HG02852 (cell line): ENCODE data around the gene IGLON5.

Experiments
- ATAC-seq: cut with Tn5 transposase; IDR thresholded peaks from one replicate; pipeline ENCODE4 v1.9.1; 2021; ENCODE audit warnings: mild to moderate bottlenecking, moderate library complexity; ENCODE audit not compliant: unreplicated experiment

Gene IGLON5

DNA sequence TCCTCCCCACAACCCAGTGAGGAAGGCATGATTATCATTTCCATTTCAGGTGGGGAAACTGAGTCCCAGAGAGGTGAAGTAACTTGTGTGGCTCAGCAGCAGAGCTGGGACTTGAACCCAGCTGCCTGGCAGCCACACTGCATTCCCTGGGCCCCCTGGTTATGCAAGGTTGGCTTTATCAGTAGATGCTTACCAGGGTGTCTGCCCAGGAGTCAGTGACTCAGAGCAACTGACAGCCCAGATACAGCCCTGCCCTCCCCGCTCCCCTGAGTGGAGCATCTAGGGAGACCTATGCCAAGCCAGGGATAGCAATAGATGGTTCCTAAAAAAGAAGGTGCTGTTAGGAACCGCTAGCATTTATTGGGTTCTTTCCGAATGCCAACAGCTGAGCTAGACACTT is 5.9 kb downstream of the IGLON5 start:
- no peak for ATAC-seq

DNA sequence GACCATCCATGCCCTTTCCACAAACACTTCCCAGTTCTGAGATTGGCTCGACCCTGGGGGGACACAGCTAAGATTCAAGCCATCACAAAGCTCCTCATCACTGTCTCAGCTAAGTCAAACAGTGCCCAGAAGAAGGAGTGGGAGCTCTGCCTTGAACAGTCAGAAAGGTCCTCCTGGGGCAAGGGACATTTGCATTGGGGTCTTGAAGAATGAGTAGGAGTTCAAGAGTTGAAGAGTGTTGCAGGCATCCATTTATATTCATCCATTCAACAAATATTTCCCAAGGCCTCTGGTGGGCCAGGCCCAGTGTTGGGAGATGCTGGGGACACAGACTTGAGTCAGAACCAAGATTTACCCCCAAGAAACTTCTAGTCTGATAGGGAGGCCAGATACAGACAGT is 6.5 kb downstream of the IGLON5 start:
- ATAC-seq = no peak

DNA sequence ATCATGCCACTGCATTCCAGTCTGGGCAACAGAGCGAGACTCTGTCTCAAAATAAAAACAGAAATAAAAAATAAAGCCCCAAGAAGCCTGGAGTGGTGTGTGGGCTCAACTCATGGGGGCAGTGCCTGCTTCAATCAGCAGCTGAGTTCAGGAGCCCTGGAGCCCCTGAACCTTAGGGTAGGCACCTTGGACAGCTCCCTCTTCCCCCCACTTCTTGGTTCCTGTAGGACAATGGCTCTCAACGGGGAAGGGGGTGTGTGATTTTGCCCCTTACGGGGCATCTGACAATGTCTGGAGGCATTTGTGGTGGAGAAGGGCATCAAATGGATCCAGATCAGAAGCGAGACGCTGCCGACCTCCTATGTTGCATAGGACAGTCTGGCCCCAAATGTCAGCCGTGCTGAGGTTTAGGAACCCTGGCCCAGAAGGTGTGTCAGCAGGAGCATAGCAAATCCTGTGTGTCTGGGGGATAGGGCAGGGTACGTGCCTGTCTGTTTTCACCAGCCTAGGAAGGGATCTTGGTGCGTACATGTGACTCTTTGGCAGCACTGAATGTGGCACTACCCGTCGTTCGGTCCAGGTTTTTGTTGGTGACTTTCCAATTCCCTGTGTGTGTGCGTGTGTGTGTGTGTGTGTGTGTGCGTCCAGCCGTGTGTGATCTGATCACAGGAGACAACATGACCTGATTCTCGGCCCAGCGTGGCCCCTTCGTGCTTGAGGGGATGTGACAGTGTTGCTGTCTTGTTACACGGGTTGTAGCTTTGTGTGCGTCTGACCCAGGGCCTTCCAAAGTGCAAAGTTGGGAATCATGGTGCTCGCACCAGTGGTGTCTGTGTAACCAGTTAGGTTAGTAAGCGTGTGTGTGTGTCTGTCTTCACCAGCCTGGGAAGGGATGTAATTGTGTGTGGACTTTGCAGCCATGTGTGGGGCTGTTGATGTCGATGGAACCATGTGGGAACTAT is 7.5 kb downstream of the IGLON5 start:
- no peak for ATAC-seq

GRCh38 chr19:51319649-51320279 is 8.3 kb downstream of the IGLON5 start:
- ATAC-seq = no peak

DNA sequence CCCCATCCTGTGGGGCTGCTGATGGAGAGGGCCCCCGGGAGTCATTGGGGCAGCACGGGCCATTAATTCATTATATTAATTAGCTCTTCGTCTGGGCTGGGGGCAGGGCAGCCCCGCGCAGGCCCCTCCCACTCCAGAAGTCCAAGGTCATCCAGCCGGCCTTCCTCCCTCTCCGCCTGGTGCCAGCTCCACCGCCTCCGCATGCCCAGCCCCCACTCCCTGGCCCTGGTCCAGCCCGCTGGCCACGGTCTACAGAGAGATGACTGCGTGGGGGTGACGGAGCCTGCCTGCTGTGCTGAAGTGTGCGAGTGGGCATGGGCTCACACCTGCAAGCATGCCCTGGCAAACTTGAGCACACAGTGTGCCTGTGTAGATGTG is 8.8 kb downstream of the IGLON5 start:
- no peak for ATAC-seq

DNA sequence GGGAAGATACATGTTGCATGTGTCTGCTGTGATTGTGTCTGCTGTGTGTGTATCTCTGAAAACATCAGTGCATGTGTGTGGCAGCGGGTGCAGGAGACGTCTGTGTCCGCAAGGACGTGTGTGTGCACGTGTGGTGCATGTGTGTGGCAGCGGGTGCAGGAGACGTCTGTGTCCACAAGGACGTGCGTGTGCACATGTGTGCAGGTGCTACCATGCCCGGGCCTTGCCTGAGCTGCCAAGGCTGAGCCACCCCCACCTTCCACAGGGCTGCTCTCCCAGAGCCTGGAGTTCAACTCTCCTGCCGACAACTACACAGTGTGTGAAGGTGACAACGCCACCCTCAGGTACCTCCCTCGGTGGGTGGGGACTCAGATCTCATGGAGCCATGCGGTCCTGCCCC is 10.4 kb downstream of the IGLON5 start:
- ATAC-seq = no peak

GRCh38 chr19:51323481-51324166 is 12.2 kb downstream of the IGLON5 start:
- no peak for ATAC-seq

DNA sequence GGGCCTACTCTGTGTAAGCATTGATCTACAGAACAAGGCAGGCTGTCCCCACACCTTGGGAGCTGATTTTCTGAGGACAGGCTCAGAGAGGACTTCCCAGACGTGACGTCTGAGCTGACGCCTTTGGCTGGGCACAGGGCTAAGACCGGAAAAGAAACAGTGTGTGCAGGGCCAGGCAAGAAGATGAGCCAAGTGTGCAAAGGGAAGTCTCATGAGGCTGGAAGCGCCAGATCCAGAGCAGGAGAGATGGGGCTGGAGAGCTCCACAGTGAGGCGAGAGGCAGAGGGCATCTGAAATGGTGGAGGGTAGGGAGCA is 12.7 kb downstream of the IGLON5 start:
- ATAC-seq = no peak

- no peak for ATAC-seq
Observed at GRCh38 chr19:51325161-51325976, 13.9 kb downstream of the IGLON5 start.

GRCh38 chr19:51326216-51327065 is 15.0 kb downstream of the IGLON5 start:
- ATAC-seq = no peak

DNA sequence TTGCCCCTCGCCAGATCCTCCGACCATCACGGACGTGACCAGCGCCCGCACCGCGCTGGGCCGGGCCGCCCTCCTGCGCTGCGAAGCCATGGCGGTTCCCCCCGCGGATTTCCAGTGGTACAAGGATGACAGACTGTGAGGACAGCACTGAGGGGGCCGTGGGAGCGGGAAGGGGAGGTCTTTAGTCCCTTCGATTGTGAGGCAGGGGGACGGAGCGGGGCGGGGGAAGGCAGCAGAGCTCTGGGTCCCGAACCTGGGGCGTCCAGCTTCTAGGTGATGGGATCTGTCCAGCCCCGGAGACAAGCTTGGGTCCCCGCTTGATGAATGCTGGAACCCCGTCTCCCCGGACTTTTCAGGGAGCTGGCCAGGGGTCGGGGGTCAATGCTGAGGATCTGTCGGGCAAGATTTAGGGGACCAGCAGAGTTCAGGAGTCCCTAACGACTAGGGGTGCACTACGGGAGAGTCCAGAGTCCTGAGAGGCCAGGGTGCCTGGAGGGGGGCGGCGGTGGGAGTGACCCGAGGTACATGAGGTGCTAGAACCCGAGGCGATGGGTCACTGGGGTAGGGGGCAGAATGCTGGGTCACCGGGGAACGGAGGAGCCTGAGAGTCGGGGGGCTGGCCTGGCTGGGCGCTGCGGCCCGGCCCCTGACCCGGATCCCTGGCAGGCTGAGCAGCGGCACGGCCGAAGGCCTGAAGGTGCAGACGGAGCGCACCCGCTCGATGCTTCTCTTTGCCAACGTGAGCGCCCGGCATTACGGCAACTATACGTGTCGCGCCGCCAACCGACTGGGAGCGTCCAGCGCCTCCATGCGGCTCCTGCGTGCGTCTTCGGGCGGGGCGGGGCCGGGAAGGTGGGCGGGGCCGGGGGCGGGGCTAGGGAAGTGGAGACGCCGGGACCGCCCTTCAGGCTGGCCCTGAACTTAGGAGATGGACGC is 15.9 kb downstream of the IGLON5 start:
- ATAC-seq = no peak

DNA sequence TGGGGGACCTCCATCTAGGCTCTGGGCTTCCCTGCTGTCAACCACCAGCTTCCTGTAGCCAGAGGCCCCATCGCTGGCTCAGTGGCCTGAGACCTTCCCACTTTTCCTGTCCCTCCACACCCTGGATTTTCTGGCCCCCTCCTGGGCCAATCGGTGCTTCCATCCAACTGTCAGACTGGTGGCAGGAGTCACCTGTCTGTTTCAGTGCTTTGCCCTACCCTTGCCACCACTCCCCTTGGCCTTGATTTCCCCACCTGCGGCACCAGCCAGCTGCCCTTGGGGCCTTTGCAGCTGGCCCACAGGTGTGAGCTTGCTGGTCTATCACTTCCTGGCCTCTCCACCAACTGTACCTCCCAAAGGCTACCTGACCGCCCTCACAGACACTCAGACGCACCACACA is 18.0 kb downstream of the IGLON5 start:
- ATAC-seq = no peak

DNA sequence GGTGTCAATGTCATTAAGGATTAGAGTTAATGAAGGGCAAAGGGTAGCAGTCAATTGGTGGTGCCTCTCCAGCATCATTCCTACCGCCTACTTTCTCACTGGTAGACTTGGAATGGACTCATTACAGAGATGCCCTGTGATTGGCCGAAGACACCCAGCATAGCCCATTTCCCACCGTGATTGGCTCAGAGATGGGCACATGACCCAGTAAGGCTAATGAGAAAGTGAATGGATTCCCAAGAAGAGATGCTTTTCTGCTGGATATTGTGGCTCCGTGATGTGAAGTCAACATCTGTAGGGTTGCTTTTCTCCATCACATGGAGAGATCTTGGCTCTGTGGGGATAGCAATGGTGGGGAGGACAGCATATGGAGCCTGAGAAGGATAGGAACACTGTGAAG is 18.9 kb downstream of the IGLON5 start:
- no peak for ATAC-seq

- no peak for ATAC-seq
Observed at GRCh38 chr19:51331193-51331592, 19.7 kb downstream of the IGLON5 start.

DNA sequence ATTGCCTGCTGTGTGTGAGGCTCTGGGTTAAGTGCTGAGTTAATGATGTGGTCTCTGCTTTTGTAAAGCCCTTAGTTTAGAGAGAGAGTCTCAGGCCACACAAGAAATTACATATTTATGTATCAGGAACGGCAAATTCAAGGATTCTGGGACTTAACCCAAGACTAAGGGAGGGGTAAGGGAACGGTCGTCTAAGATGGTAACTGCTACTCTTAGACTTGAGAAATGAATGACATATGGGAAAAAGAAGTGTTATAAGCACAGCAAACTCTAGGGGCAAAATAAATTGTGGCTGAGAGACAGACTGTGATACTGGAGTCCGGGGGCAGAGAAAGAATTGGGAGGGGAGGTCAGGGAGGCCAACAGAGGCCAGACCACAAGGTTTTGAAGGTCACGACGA is 20.3 kb downstream of the IGLON5 start:
- ATAC-seq = no peak

DNA sequence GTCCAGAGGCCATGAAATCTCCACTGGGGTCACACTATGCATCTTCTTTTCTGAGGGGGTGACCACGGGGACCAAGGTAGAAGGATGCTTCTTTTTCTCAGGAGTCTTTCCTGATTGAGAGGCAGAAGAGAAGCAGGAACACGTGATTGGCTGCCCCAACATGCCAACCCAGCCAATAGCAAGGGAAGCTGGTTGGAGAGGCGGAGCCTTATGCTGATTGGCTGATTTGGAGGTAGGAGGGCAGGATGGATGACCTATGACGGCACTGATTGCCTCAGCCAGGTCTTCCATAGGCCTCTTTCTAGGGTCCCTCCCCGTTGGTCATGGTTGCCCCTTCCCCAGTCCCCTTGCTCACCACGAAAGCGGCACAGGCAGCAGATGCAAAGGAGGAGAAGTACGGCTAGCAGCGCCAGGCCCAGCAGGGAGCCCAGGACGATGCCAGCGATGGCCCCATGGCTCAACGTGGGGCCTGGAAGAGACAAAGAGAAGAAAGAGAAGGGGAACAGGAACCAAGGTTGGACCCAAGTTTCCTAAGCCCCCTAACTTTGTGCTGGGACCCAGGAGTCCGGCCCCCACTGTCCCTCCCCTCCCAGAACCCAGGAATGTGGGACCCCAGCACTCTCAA is 22.5 kb downstream of the IGLON5 start:
- no peak for ATAC-seq

DNA sequence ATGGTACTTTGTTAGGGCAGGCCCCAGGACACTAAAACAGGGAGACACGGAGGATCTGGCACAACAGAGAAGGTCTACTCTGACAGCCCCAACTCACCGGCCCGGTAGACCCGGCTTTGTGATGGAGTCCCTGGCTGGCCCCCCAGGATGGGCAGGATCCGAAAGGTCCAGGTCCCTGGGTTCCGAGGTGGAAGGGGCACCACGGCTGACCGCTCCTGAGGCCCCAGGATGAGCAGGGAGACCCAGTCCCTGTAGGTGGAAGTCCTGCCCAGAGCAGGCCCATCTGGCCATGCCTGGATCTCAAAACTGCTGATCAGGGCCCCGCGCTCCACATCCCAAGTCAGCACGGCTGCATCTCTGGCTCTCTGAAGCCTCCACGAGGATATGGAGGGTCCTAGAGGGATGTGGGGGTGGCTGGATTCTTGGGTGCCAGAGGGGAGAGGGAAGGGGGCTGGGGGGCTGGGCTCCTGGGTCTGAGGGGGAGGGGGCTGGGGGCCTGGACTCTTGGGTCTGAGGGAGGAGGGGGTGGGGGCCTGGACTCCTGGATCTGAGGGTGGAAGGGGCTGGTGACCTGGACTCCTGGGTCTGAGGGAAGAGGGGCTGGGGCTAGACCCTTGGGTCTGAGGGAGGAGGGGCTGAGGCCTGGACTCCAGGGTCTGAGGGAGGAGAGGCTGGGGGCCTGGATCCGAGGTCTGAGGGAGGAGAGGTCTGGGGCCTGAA is 25.9 kb downstream of the IGLON5 start:
- no peak for ATAC-seq
